GM12872 (cell line): ENCODE results near the gene FAM131B.

Source experiments
- CTCF ChIP-seq: IDR thresholded peaks from 3 replicates; pipeline ENCODE4 v1.5.1; 2011; ENCODE audit warnings: low read depth, mild to moderate bottlenecking, low read length, moderate library complexity; ENCODE audit not compliant: insufficient read depth

FAM131B gene

DNA sequence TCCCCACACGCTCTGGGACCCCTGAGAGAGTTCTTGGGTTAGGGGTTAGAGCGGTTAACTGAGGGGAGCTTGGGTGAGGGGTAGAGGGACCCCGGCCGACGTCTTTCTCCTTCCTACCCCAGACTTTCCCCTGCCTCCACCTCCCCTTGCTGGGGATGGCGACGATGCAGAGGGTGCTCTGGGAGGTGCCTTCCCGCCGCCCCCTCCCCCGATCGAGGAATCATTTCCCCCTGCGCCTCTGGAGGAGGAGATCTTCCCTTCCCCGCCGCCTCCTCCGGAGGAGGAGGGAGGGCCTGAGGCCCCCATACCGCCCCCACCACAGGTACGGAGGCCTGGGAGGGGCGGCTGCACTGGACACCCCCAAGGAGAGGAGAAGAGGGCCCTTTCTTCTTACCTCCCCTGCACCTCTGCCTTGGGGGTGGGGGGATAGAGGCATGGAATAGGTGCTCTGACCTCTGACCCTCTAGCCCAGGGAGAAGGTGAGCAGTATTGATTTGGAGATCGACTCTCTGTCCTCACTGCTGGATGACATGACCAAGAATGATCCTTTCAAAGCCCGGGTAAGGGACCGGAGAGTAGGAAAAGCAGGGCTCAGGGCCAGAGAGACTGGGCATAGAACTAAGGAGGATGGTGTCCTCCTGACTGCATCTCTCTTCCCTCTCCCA, 19.7 kb upstream of the FAM131B start:
- TF ChIP-seq CTCF = no peak

- no peak for TF ChIP-seq CTCF
Measured at GRCh38 chr7:143381427-143382125, 19.1 kb upstream of the FAM131B start.

GRCh38 chr7:143380646-143381426, 18.3 kb upstream of the FAM131B start, which contains the start of gene ZYX:
TSS of gene ZYX (plus strand) at chr7:143381345. CDS start at chr7:143381572, 227 bp downstream.
- TF ChIP-seq CTCF = no peak

GRCh38 chr7:143380260-143380645, 17.7 kb upstream of the FAM131B start:
- peak; percentile 86 for TF ChIP-seq CTCF

GRCh38 chr7:143379611-143380259, 17.2 kb upstream of the FAM131B start:
- TF ChIP-seq CTCF = no peak

DNA sequence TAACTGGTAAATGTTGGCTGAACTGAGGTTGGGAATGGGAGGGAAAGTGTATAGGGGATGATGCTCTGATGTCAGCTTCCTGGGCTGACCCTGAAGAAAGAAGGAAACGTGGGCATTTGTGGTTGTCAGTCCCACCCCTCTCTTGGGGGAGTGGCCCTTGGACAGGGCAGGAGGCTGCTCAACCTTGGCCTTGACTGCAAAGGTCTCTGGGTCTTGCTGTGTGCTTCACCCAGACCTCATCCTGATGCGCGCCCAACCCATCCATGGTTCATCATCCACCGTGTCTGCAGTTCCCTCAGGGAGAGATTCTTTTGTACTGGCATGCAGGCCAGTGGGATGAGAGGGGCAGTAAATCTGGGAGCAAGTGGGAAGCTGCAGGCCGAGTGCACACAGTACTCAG, 13.9 kb upstream of the FAM131B start:
- no peak for TF ChIP-seq CTCF
